Inferior parietal cortex (tissue), 1 donor: ENCODE results near the gene PDE4C.

Experiments
- DNase-seq: peaks from one replicate; pipeline ENCODE4 v3.0.0-alpha.2; 2016; ENCODE audit errors: extremely low spot score

The PDE4C gene

GRCh38 chr19:18198374-18198773, 27.9 kb downstream of the PDE4C start:
- DNase-seq, result no peak

- DNase-seq, result no peak
Measured at GRCh38 chr19:18197941-18198340, 28.3 kb downstream of the PDE4C start.

- DNase-seq, result no peak
Measured at GRCh38 chr19:18197306-18197705, 28.9 kb downstream of the PDE4C start.

GRCh38 chr19:18196511-18196845, 29.8 kb downstream of the PDE4C start:
- DNase-seq, result no peak

GRCh38 chr19:18194554-18195238, 31.5 kb downstream of the PDE4C start:
- DNase-seq, result no peak

GRCh38 chr19:18194181-18194530, 32.1 kb downstream of the PDE4C start:
- no peak for DNase-seq

- no peak for DNase-seq
Measured at GRCh38 chr19:18193388-18194180, 32.7 kb downstream of the PDE4C start.

GRCh38 chr19:18192673-18193387, 33.4 kb downstream of the PDE4C start, which contains the start of gene MPV17L2:
Gene MPV17L2, plus strand, starts transcription at chr19:18193218. Its CDS starts 64 bp downstream, at chr19:18193282.
- DNase-seq, result peak; percentile 100

- DNase-seq, result no peak
Measured at GRCh38 chr19:18191640-18192062, 34.6 kb downstream of the PDE4C start.

GRCh38 chr19:18190278-18190677, 36.0 kb downstream of the PDE4C start:
- no peak for DNase-seq

- DNase-seq, result no peak
Measured at GRCh38 chr19:18185538-18185937, 40.7 kb downstream of the PDE4C start.

- DNase-seq, result no peak
Measured at GRCh38 chr19:18183529-18183928, 42.7 kb downstream of the PDE4C start.

GRCh38 chr19:18179957-18180356, 46.3 kb downstream of the PDE4C start:
- no peak for DNase-seq

GRCh38 chr19:18176367-18177310, 49.6 kb downstream of the PDE4C start:
- DNase-seq, result no peak

GRCh38 chr19:18174983-18175382, 51.3 kb downstream of the PDE4C start:
- no peak for DNase-seq
